ENCODE data around the gene PRSS22. TPM values are rescaled to one million over a fixed set of nuclear protein-coding genes. Genes with fewer than 3 reads are reported as not detected.

Gene PRSS22
- polyA plus RNA-seq, 1 donor (not counting 4 experiments of a cell fraction or from before 2014, with no cell fraction given) = 2.2 TPM

DNA sequence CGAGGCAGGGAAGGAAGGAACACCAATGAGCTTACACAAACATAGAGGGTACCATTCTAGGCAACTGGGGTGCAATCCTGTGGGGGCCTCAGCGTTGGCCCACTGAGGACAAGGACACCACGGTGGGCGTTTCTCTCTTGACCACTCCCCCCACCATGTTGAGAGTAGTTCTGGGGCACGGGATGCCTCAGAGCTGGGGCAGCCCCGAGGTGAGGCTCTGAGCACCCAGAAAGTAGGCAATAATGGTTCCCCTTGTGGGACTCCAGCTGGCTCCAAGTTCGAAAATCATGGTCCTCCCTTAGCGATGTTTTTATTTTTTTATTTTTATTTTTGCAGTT, 35.8 kb downstream of the PRSS22 start:
- H3K4me1 ChIP-seq (ENCODE audit: control insufficient read depth, extremely low read depth, insufficient read depth, low read length) = peaks cover 3% of the 10 kb centered on the region
- no peak overlapping the region for H2AFZ ChIP-seq (ENCODE audit: control insufficient read depth, low read length)
- no peaks in the 10 kb centered on the region for H3K79me2 ChIP-seq (ENCODE audit: control insufficient read depth, insufficient read depth, low read length)
- H3K9me1 ChIP-seq (ENCODE audit: control insufficient read depth, extremely low read depth, insufficient read depth, low read length) = no peaks in the 10 kb centered on the region
- no peak overlapping the region for H3K4me2 ChIP-seq (ENCODE audit: control insufficient read depth, extremely low read depth, insufficient read depth, low read depth, low read length)
- H3K27ac ChIP-seq (ENCODE audit: control insufficient read depth, insufficient read depth, low read length) = no peak overlapping the region
- H3K36me3 ChIP-seq (ENCODE audit: control insufficient read depth in 2 of 2, extremely low read depth in 1 of 2, insufficient read depth in 2 of 2, low read length in 2 of 2) = no peaks in the 10 kb centered on the region
- no peak for TF ChIP-seq EZH2 (IDR thresholded peaks at IDR 0.05; ENCODE audit: low read length)
- TF ChIP-seq, protein P1, sequence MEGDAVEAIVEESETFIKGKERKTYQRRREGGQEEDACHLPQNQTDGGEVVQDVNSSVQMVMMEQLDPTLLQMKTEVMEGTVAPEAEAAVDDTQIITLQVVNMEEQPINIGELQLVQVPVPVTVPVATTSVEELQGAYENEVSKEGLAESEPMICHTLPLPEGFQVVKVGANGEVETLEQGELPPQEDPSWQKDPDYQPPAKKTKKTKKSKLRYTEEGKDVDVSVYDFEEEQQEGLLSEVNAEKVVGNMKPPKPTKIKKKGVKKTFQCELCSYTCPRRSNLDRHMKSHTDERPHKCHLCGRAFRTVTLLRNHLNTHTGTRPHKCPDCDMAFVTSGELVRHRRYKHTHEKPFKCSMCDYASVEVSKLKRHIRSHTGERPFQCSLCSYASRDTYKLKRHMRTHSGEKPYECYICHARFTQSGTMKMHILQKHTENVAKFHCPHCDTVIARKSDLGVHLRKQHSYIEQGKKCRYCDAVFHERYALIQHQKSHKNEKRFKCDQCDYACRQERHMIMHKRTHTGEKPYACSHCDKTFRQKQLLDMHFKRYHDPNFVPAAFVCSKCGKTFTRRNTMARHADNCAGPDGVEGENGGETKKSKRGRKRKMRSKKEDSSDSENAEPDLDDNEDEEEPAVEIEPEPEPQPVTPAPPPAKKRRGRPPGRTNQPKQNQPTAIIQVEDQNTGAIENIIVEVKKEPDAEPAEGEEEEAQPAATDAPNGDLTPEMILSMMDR (optimal IDR thresholded peaks at IDR 0.05 in 1 of 3, IDR thresholded peaks at IDR 0.05 in 1 of 3, conservative IDR thresholded peaks at IDR 0.05 in 1 of 3; ENCODE audit: extremely low read depth in 1 of 3, insufficient read depth in 2 of 3, low read length in 3 of 3) = no peak
- DNase-seq (ENCODE audit: low read depth, low spot score) = no peak
- H3K9me3 ChIP-seq (ENCODE audit: control insufficient read depth, low read depth, low read length) = no peaks in the 10 kb centered on the region
- dilution Hi-C loops (cut with MboI; ENCODE audit: extremely low pct_ligation_motif_present, low sequenced_read_pairs) = no loop called here
- no peaks in the 10 kb centered on the region for H4K20me1 ChIP-seq (ENCODE audit: control insufficient read depth, extremely low read depth, insufficient read depth, low read length)
- H3K27me3 ChIP-seq (ENCODE audit: control insufficient read depth, extremely low read depth, insufficient read depth, low read length) = peaks cover 42% of the 10 kb centered on the region
- no peak for FAIRE-seq
- H3K9ac ChIP-seq (ENCODE audit: control insufficient read depth, extremely low read depth, insufficient read depth, low read length) = no peak overlapping the region
- H3K4me3 ChIP-seq (ENCODE audit: control insufficient read depth in 2 of 3, extremely low read depth in 1 of 3, insufficient read depth in 2 of 3, low read depth in 1 of 3, low read length in 3 of 3) = no peak overlapping the region

GRCh38 chr16:2821487-2822157, 36.3 kb downstream of the PRSS22 start:
- peaks cover 38% of the 10 kb centered on the region for H3K27me3 ChIP-seq (ENCODE audit: control insufficient read depth, extremely low read depth, insufficient read depth, low read length)
- dilution Hi-C loops (cut with MboI; ENCODE audit: extremely low pct_ligation_motif_present, low sequenced_read_pairs) = no loop called here
- no peak for FAIRE-seq

More at GRCh38 chr16:2821487-2822157, 36.3 kb downstream of the PRSS22 start:
- Histone ChIP-seq H3K9me1 (ENCODE audit: control insufficient read depth, extremely low read depth, insufficient read depth, low read length) (no peaks in the 10 kb centered on the region), H3K27ac (ENCODE audit: control insufficient read depth, insufficient read depth, low read length) (no peak overlapping the region), H3K9ac (ENCODE audit: control insufficient read depth, extremely low read depth, insufficient read depth, low read length) (no peak overlapping the region), H3K36me3 (ENCODE audit: control insufficient read depth in 2 of 2, extremely low read depth in 1 of 2, insufficient read depth in 2 of 2, low read length in 2 of 2) (no peaks in the 10 kb centered on the region), H3K4me3 (ENCODE audit: control insufficient read depth in 2 of 3, extremely low read depth in 1 of 3, insufficient read depth in 2 of 3, low read depth in 1 of 3, low read length in 3 of 3) (no peak overlapping the region), H3K4me1 (ENCODE audit: control insufficient read depth, extremely low read depth, insufficient read depth, low read length) (peaks cover under 1% of the 10 kb centered on the region), H3K79me2 (ENCODE audit: control insufficient read depth, insufficient read depth, low read length) (no peaks in the 10 kb centered on the region), H3K4me2 (ENCODE audit: control insufficient read depth, extremely low read depth, insufficient read depth, low read depth, low read length) (no peak overlapping the region), H4K20me1 (ENCODE audit: control insufficient read depth, extremely low read depth, insufficient read depth, low read length) (no peaks in the 10 kb centered on the region), H2AFZ (ENCODE audit: control insufficient read depth, low read length) (no peak overlapping the region), H3K9me3 (ENCODE audit: control insufficient read depth, low read depth, low read length) (no peaks in the 10 kb centered on the region)
- TF ChIP-seq, protein P1 (optimal IDR thresholded peaks at IDR 0.05 in 1 of 3, IDR thresholded peaks at IDR 0.05 in 1 of 3, conservative IDR thresholded peaks at IDR 0.05 in 1 of 3; ENCODE audit: extremely low read depth in 1 of 3, insufficient read depth in 2 of 3, low read length in 3 of 3) = no peak
- TF ChIP-seq EZH2 (IDR thresholded peaks at IDR 0.05; ENCODE audit: low read length) = no peak
- DNase-seq (ENCODE audit: low read depth, low spot score) = no peak
